Stimulated activated naive B cell treated with anti-CD40 and anti-IgM and Interleukin-4, amounts not matched to agents 10 μg/mL and 1 μg/mL and 100 μg/mL, for 72 hours (primary cell): Measurements from ENCODE around the gene MFSD6.
"Not testable (repeated sequence)": the region's sequence is repeated elsewhere in the genome, so short reads cannot be mapped to it uniquely, and the experiment has no call there.

ENCODE experiments used
- ATAC-seq, 2 donors: fragments of 150-1000 bp; cut with Tn5 transposase; replicated peaks; 2 replicates each; pipeline ENCODE4 v1.10.0; 2021; ENCODE audit warnings: moderate library complexity in 1 of 2
- DNase-seq: peaks from one replicate; pipeline ENCODE4 v3.0.0; 2021
- H3K27ac Mint-ChIP-seq: one replicate; pipeline ENCODE4 v1.8.0; 2022; ENCODE audit warnings: mild to moderate bottlenecking, mixed read lengths
- H3K27me3 Mint-ChIP-seq, 2 donors: one replicate each; pipeline ENCODE4 v1.8.0; 2022; ENCODE audit warnings: mixed read lengths in 2 of 2
- H3K36me3 Mint-ChIP-seq, 2 donors: one replicate each; pipeline ENCODE4 v1.8.0; 2022; ENCODE audit warnings: mixed read lengths in 2 of 2, mild to moderate bottlenecking in 1 of 2
- H3K4me1 Mint-ChIP-seq, 2 donors: one replicate each; pipeline ENCODE4 v1.8.0; 2022; ENCODE audit warnings: mixed read lengths in 2 of 2, mild to moderate bottlenecking in 1 of 2
- H3K4me3 Mint-ChIP-seq, 2 donors: one replicate each; pipeline ENCODE4 v1.8.0; 2022; ENCODE audit warnings: mild to moderate bottlenecking in 2 of 2, mixed read lengths in 2 of 2, moderate library complexity in 1 of 2
- H3K9me3 Mint-ChIP-seq, 2 donors: one replicate each; pipeline ENCODE4 v1.8.0; 2022; ENCODE audit warnings: mixed read lengths in 2 of 2, mild to moderate bottlenecking in 1 of 2

Gene MFSD6

DNA sequence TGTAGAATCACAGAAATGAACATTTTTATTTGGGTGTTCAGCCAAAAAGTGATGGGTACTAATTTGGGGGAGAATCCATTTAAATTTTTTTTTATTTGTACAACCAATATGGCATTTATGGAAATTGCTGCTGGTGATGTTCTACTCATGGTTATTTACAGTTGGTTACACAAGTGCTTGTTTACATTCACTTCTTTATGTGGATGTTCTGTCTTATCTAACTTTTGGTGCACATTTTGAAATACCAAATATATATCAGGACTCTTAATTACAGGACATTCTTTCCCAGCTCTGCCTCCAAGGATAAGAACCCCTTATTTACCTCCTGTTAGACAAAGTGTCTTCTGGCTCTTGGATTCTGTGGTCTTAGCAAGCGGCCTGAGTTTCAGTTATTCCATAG is 91.1 kb downstream of the MFSD6 start:
- no peaks in the 10 kb centered on the region for H3K27me3 Mint-ChIP-seq
- peaks cover 4 to 25% of the 10 kb centered on the region in 2 donors for H3K4me1 Mint-ChIP-seq
- H3K36me3 Mint-ChIP-seq: peaks cover 26 to 52% of the 10 kb centered on the region in 2 donors
- H3K4me3 Mint-ChIP-seq: no peak overlapping the region
- H3K27ac Mint-ChIP-seq: no peak overlapping the region
- H3K9me3 Mint-ChIP-seq: peaks cover 0 to 3% of the 10 kb centered on the region in 2 donors
- no peak for ATAC-seq
- DNase-seq: no peak

GRCh38 chr2:190500054-190500502 is 91.9 kb downstream of the MFSD6 start:
- Mint-ChIP-seq H3K36me3 (peaks cover 25 to 46% of the 10 kb centered on the region in 2 donors), H3K4me1 (peaks cover 4 to 18% of the 10 kb centered on the region in 2 donors), H3K27ac (peak overlapping the region; percentile 47), H3K9me3 (peaks cover 0 to 3% of the 10 kb centered on the region in 2 donors), H3K4me3 (no peak overlapping the region), H3K27me3 (no peaks in the 10 kb centered on the region)
- ATAC-seq (no peak), DNase-seq (no peak)

- peaks cover 10 to 26% of the 10 kb centered on the region in 2 donors for H3K4me1 Mint-ChIP-seq
- H3K27ac Mint-ChIP-seq: no peak overlapping the region
- ATAC-seq (peak; percentile 12 to 19), DNase-seq (no peak)
- H3K36me3 Mint-ChIP-seq: peaks cover 19 to 35% of the 10 kb centered on the region in 2 donors
- no peaks in the 10 kb centered on the region for H3K27me3 Mint-ChIP-seq
- H3K9me3 Mint-ChIP-seq: no peaks in the 10 kb centered on the region
- no peak overlapping the region for H3K4me3 Mint-ChIP-seq
Observed at GRCh38 chr2:190501231-190501630, 93.1 kb downstream of the MFSD6 start.

GRCh38 chr2:190501702-190502407 is 93.7 kb downstream of the MFSD6 start:
- Mint-ChIP-seq H3K27ac (no peak overlapping the region), H3K9me3 (no peaks in the 10 kb centered on the region), H3K36me3 (peaks cover 19 to 36% of the 10 kb centered on the region in 2 donors), H3K4me1 (peaks cover 14 to 32% of the 10 kb centered on the region in 2 donors), H3K4me3 (no peak overlapping the region), H3K27me3 (no peaks in the 10 kb centered on the region)
- ATAC-seq: peak; percentile 68 to 82
- DNase-seq: no peak

DNA sequence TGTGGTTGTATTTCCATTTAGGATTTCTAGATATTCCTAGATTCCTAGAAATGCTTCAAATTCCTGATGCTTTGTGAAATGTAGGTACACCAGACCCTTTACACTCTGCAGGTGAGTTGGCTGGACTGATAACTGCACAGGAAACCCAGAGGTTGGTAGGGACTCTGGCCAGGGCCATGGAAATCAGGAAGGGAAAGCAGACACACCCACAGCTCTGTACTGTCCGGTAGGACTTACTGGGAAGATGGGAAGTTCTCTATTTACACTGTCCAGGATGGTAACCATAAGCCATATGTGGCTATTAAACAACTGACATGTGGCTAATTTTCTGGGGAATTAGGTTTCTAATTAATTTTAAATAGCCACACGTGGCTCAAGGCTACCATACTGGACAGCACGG is 94.9 kb downstream of the MFSD6 start:
- no peaks in the 10 kb centered on the region for H3K27me3 Mint-ChIP-seq
- no peak overlapping the region for H3K27ac Mint-ChIP-seq
- no peak overlapping the region for H3K4me3 Mint-ChIP-seq
- peaks cover 19 to 40% of the 10 kb centered on the region in 2 donors for H3K36me3 Mint-ChIP-seq
- no peaks in the 10 kb centered on the region for H3K9me3 Mint-ChIP-seq
- ATAC-seq: no peak
- peaks cover 16 to 38% of the 10 kb centered on the region in 2 donors for H3K4me1 Mint-ChIP-seq
- no peak for DNase-seq

DNA sequence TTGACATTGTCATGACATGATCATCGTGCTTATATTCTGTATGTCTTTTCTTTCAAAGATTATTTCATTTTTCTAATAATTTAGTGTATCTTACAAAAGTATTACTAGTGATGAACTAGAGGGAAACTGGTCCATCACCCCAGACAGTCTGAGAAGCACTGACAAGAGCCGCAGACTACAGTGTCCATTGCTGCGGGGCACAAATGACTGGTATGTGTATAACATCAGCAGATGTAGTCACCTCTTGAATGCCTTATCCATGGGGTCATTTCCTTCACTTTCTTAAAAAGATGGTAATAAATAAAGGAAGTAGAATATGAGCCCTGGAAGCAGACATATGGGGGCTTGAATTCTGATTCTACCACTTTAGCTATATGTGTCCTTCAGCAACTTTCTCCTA is 96.8 kb downstream of the MFSD6 start:
- H3K27me3 Mint-ChIP-seq: no peaks in the 10 kb centered on the region
- H3K36me3 Mint-ChIP-seq: peaks cover 19 to 36% of the 10 kb centered on the region in 2 donors

DNA sequence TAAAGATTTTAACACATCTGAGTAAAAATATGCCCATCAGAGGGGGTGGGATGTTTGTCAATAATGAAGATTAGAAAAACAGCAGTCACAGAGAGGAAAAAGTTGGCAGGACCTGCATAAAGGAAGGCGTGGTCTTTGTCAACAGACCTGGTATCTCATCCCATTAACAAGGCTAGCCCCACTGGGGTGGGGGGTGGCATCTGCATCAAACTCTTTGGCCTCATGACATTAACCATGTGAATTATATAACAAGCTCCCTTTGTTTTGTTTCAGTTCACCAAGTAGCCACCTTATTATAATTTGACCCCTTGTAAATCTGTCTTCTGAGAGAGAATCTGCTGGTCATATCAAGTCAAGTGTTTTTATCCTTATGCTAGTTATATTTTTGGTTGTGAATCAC is 97.5 kb downstream of the MFSD6 start:
- ATAC-seq (no peak), DNase-seq (no peak)
- Mint-ChIP-seq H3K9me3 (no peaks in the 10 kb centered on the region), H3K4me3 (no peak overlapping the region), H3K27me3 (no peaks in the 10 kb centered on the region), H3K36me3 (peaks cover 14 to 36% of the 10 kb centered on the region in 2 donors), H3K27ac (no peak overlapping the region), H3K4me1 (peaks cover 19 to 38% of the 10 kb centered on the region in 2 donors)

More for the DNA sequence above, 96.8 kb downstream of the MFSD6 start:
- DNase-seq (no peak), ATAC-seq (no peak)
- no peaks in the 10 kb centered on the region for H3K9me3 Mint-ChIP-seq
- peaks cover 19 to 43% of the 10 kb centered on the region in 2 donors for H3K4me1 Mint-ChIP-seq
- H3K4me3 Mint-ChIP-seq: no peak overlapping the region
- no peak overlapping the region for H3K27ac Mint-ChIP-seq

GRCh38 chr2:190506666-190507065 is 98.5 kb downstream of the MFSD6 start:
- Mint-ChIP-seq H3K4me1 (peaks cover 18 to 31% of the 10 kb centered on the region in 2 donors), H3K4me3 (no peak overlapping the region), H3K9me3 (no peaks in the 10 kb centered on the region), H3K27ac (no peak overlapping the region), H3K27me3 (no peaks in the 10 kb centered on the region), H3K36me3 (peaks cover 10 to 32% of the 10 kb centered on the region in 2 donors)
- no peak for DNase-seq
- ATAC-seq: no peak

DNA sequence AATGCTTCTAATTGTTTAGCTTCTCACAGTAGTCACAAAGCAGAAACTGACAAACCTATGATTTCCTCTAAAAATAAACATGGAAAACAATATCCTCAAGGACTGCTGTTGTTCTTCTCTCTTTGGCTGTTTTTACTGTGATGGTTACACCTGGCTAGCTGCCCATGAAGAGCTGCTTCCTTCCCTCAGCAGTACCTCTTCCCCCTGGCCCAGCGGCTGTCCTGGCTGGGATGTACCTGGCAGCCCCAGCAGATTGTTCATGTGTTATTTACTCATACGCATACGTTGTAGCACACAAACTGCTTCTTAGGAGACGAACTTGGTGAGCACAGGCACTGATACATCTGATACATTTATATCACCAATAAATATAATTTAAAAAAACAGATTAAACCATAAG is 99.0 kb downstream of the MFSD6 start:
- H3K4me3 Mint-ChIP-seq: no peak overlapping the region
- ATAC-seq (no peak), DNase-seq (no peak)
- no peaks in the 10 kb centered on the region for H3K9me3 Mint-ChIP-seq
- H3K27ac Mint-ChIP-seq: peak overlapping the region; percentile 47
- H3K27me3 Mint-ChIP-seq: no peaks in the 10 kb centered on the region
- peaks cover 10 to 32% of the 10 kb centered on the region in 2 donors for H3K36me3 Mint-ChIP-seq
- H3K4me1 Mint-ChIP-seq: peaks cover 18 to 30% of the 10 kb centered on the region in 2 donors

DNA sequence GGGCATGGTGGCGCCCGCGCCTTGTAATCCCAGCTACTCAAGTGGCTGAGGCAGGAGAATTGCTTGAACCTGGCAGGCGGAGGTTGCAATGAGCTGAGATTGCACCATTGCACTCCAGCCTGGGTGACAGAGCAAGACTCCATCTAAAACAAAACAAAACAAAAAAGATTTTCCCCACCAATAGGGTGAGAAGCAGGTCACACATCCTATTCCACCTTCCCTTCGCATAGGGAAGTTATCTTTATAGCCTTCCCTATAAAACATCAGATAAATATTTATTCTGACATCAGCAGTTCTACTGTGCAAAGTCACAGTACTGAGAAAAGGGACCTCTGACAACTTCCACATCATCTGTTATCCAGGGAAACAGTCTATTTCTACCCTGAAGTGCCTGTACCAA is 101.7 kb downstream of the MFSD6 start:
- H3K4me3 Mint-ChIP-seq, ATAC-seq, H3K9me3 Mint-ChIP-seq, H3K27ac Mint-ChIP-seq, H3K27me3 Mint-ChIP-seq, DNase-seq: not testable (repeated sequence)
- H3K36me3 Mint-ChIP-seq: peaks cover 5 to 29% of the 10 kb centered on the region in 2 donors
- H3K4me1 Mint-ChIP-seq: peaks cover 15 to 25% of the 10 kb centered on the region in 2 donors

DNA sequence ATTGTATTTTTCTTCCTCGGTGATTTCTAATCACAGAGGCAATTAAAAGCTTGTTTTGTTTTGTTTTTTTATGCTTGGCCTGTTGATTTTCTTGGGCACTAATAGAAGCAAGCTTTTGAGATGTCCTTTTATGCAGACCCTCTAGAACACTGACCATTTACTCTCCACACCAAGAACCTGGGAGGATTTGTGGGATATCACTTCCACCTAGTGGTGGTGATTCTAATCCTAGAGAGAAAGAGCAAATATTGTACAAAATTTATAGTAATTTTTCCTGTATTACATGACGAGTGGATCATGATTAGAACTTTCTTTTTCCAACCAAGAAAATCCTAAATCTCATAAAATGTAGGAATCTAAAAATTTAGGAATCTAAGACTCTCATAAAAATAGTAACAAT is 102.9 kb downstream of the MFSD6 start:
- Mint-ChIP-seq H3K27me3 (no peaks in the 10 kb centered on the region), H3K27ac (no peak overlapping the region), H3K9me3 (no peaks in the 10 kb centered on the region), H3K4me1 (peaks cover 10 to 24% of the 10 kb centered on the region in 2 donors), H3K36me3 (peaks cover 5 to 29% of the 10 kb centered on the region in 2 donors), H3K4me3 (no peak overlapping the region)
- DNase-seq (no peak), ATAC-seq (no peak)

DNA sequence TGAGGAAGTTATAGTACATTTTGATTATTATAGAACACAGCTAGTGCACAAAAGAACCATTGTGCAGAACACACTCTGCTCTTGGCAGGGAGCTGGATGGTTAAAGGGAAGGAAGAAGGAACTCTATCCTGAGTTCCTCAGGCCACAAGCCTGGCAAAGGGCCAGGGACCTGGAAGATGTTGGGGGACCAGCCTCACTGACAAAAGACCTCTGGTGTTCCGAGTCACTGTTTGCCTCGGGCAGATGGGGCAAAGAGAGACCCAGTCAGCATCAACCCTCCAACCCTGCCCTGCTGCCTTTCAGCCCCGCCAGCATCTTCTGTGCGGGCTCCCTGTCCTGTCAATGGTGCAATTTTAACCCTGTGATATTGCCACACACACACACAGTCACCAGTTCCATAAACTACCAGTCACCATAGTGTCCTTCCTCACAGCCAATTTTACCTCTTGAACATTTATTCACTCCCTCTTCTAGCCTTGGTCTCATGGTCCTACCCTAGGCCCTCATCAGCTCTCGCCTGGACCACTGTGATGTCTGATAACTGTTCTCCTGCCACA is 104.5 kb downstream of the MFSD6 start:
- no peak for DNase-seq
- Mint-ChIP-seq H3K27ac (no peak overlapping the region), H3K4me3 (no peak overlapping the region), H3K4me1 (peaks cover 2 to 13% of the 10 kb centered on the region in 2 donors), H3K27me3 (no peaks in the 10 kb centered on the region), H3K36me3 (peaks cover 5 to 21% of the 10 kb centered on the region in 2 donors), H3K9me3 (no peaks in the 10 kb centered on the region)
- no peak for ATAC-seq

- ATAC-seq (no peak), DNase-seq (no peak)
- no peaks in the 10 kb centered on the region for H3K27me3 Mint-ChIP-seq
- peaks cover 5 to 21% of the 10 kb centered on the region in 2 donors for H3K36me3 Mint-ChIP-seq
- no peak overlapping the region for H3K4me3 Mint-ChIP-seq
- peaks cover 2 to 11% of the 10 kb centered on the region in 2 donors for H3K4me1 Mint-ChIP-seq
- no peaks in the 10 kb centered on the region for H3K9me3 Mint-ChIP-seq
- H3K27ac Mint-ChIP-seq: peak overlapping the region; percentile 2
Observed at GRCh38 chr2:190513877-190514276, 105.7 kb downstream of the MFSD6 start.

GRCh38 chr2:190514676-190515075 is 106.5 kb downstream of the MFSD6 start:
- DNase-seq (no peak), ATAC-seq (no peak)
- peaks cover 0 to 7% of the 10 kb centered on the region in 2 donors for H3K4me1 Mint-ChIP-seq
- no peaks in the 10 kb centered on the region for H3K27me3 Mint-ChIP-seq
- H3K9me3 Mint-ChIP-seq: no peaks in the 10 kb centered on the region
- H3K36me3 Mint-ChIP-seq: peaks cover 3 to 21% of the 10 kb centered on the region in 2 donors
- no peak overlapping the region for H3K27ac Mint-ChIP-seq
- no peak overlapping the region for H3K4me3 Mint-ChIP-seq

DNA sequence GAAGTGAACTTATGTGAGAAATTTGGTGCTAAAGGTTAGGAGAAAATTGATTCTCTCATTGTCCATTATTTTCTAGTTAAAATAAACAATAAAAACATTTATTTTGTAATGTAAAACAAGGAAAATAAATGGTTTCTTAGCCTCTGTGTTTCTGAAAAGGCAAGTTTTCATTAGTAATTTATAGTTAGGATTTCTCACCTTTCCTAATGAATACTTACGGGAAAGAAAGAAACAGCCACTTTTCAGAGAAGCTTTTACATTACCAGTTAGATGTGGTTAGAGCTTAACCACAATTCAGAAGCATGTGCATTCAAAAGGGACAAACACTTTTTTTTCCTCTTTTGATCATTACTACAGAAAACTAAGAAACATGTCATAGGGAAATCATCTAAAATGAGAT is 107.5 kb downstream of the MFSD6 start:
- no peaks in the 10 kb centered on the region for H3K9me3 Mint-ChIP-seq
- DNase-seq: no peak
- no peaks in the 10 kb centered on the region for H3K27me3 Mint-ChIP-seq
- H3K4me3 Mint-ChIP-seq: no peak overlapping the region
- peaks cover 3 to 19% of the 10 kb centered on the region in 2 donors for H3K36me3 Mint-ChIP-seq
- H3K27ac Mint-ChIP-seq: no peak overlapping the region
- ATAC-seq: no peak
- H3K4me1 Mint-ChIP-seq: peaks cover 4 to 11% of the 10 kb centered on the region in 2 donors
